Esophagus muscularis mucosa (tissue), 3 donors: Measurements from ENCODE around the gene ATAD3B.

Experiments used
- POLR2A ChIP-seq: fragments of 450-650 bp; IDR thresholded peaks from one replicate; pipeline ENCODE4 v1.6.1; 2017; ENCODE audit warnings: antibody characterized with exemption, moderate library complexity, mild to moderate bottlenecking, low read depth
- POLR2AphosphoS5 ChIP-seq, 2 donors: sonication (generic); formaldehyde crosslinking; IDR thresholded peaks; one replicate each; pipeline ENCODE4 v1.6.1; 2017; ENCODE audit warnings: antibody characterized with exemption in 2 of 2
- TF ChIP-seq, protein P1 (sequence below), 3 experiments: fragments of 200-600 bp in 2 of 3; fragments of 450-650 bp in 1 of 3; sonication (generic) in 2 of 3; IDR thresholded peaks; one replicate each; pipeline ENCODE4 v1.5.1; 2017 to 2019; ENCODE audit warnings: antibody characterized with exemption in 3 of 3, mild to moderate bottlenecking in 2 of 3, moderate library complexity in 1 of 3

DNA sequence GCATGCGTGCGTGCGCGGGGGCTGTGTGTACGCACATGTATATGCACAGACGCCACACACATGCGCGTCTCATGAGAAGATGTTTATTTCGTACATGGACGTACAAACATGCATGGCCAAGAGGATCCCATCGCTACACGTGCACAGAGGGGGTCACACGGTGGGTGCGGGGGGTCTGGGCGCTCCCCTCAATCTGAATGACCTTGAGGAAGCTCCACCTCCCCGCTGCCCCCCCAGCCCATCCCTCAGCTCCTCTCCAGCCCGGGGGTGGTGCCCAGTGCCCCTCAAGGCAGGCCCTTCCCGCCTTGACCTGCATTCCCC is 67.4 kb downstream of the ATAD3B start:
- TF ChIP-seq, protein P1, sequence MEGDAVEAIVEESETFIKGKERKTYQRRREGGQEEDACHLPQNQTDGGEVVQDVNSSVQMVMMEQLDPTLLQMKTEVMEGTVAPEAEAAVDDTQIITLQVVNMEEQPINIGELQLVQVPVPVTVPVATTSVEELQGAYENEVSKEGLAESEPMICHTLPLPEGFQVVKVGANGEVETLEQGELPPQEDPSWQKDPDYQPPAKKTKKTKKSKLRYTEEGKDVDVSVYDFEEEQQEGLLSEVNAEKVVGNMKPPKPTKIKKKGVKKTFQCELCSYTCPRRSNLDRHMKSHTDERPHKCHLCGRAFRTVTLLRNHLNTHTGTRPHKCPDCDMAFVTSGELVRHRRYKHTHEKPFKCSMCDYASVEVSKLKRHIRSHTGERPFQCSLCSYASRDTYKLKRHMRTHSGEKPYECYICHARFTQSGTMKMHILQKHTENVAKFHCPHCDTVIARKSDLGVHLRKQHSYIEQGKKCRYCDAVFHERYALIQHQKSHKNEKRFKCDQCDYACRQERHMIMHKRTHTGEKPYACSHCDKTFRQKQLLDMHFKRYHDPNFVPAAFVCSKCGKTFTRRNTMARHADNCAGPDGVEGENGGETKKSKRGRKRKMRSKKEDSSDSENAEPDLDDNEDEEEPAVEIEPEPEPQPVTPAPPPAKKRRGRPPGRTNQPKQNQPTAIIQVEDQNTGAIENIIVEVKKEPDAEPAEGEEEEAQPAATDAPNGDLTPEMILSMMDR (IDR thresholded peaks at IDR 0.05): no peak
- TF ChIP-seq POLR2A (no peak), POLR2AphosphoS5 (IDR thresholded peaks at IDR 0.05) (no peak)
